Kidney epithelial cell (primary cell): ENCODE results near the gene TREML2. TPM values are rescaled to one million over a fixed set of nuclear protein-coding genes. Genes with fewer than 3 reads are reported as not detected.

ENCODE experiments used
- DNase-seq: peaks from one replicate; pipeline ENCODE4 v3.0.0-alpha.2; 2010; ENCODE audit warnings: low read depth
- H3K27me3 ChIP-seq: 2 replicates; pipeline ENCODE4 v1.6.0; 2011; ENCODE audit warnings: low read length; ENCODE audit not compliant: control insufficient read depth, insufficient read depth
- H3K36me3 ChIP-seq: 2 replicates; pipeline ENCODE4 v1.5.1; 2011; ENCODE audit warnings: low read length; ENCODE audit not compliant: control insufficient read depth, insufficient read depth
- H3K4me3 ChIP-seq: 2 replicates; pipeline ENCODE4 v1.5.1; 2011; ENCODE audit warnings: low read depth, mild to moderate bottlenecking, control low read depth, low read length
- CTCF ChIP-seq: IDR thresholded peaks from 2 replicates; pipeline ENCODE4 v1.5.1; 2011; ENCODE audit warnings: mild to moderate bottlenecking, moderate library complexity, low read length, control low read depth, inconsistent platforms; ENCODE audit not compliant: insufficient read depth, poor library complexity, severe bottlenecking
- total RNA-seq: library from RNA; depleted of rRNA; stranded (reverse); fragments of >200 nt; gene quantifications from 2 replicates; pipeline ENCODE4 v1.2.3, GENCODE V29; 2015

The TREML2 gene
- total RNA-seq, 1 donor from 2014 or later, result 0.38 TPM

- H3K27me3 ChIP-seq, result peaks cover 2% of the 10 kb centered on the region
- TF ChIP-seq CTCF, result no peak
- no peak overlapping the region for H3K4me3 ChIP-seq
- H3K36me3 ChIP-seq, result no peaks in the 10 kb centered on the region
- DNase-seq, result no peak
Measured at GRCh38 chr6:41150671-41151070, 50.3 kb downstream of the TREML2 start.

- Histone ChIP-seq H3K27me3 (no peaks in the 10 kb centered on the region), H3K36me3 (no peaks in the 10 kb centered on the region), H3K4me3 (no peak overlapping the region)
- TF ChIP-seq CTCF, result no peak
- DNase-seq, result no peak
Measured at GRCh38 chr6:41147917-41148316, 53.0 kb downstream of the TREML2 start.

Other genes with a start within 250 kb of the TREML2 start
- gene UNC5CL, start 161.9 kb downstream of the TREML2 start, total RNA-seq, result 1.1 and 1.8 TPM in 2 replicates
- not detected in 2 replicates for gene TSPO2, start 158.7 kb downstream of the TREML2 start, total RNA-seq
- not detected in 2 replicates for gene APOBEC2, start 147.9 kb downstream of the TREML2 start, total RNA-seq
- gene OARD1, start 128.8 kb downstream of the TREML2 start, total RNA-seq, result 16.1 and 19.4 TPM in 2 replicates
- gene NFYA, start 128.2 kb downstream of the TREML2 start, total RNA-seq, result 33.3 and 36.6 TPM in 2 replicates
- gene TREML1, start 46.8 kb downstream of the TREML2 start, total RNA-seq, result not detected in 2 replicates
- not detected in 2 replicates for gene TREM2, start 38.0 kb downstream of the TREML2 start, total RNA-seq
- gene TREML4, start 27.2 kb upstream of the TREML2 start, total RNA-seq, result not detected in 2 replicates
- gene TREM1, start 85.5 kb upstream of the TREML2 start, total RNA-seq, result 0.13 and 1.4 TPM in 2 replicates
- not detected in 2 replicates for gene NCR2, start 134.5 kb upstream of the TREML2 start, total RNA-seq